Smooth muscle cell (in vitro differentiated cells): Measurements from ENCODE around the gene PHTF2. TPM values are rescaled to one million over a fixed set of nuclear protein-coding genes. Genes with fewer than 3 reads are reported as not detected.

Source experiments
- DNase-seq: peaks from one replicate; lab custom pipeline; 2025; ENCODE audit not compliant: unreplicated experiment; lab: John Stamatoyannopoulos, UW
- H2AFZ ChIP-seq: fragments of 200-600 bp; sonication (generic); 2 replicates; pipeline ENCODE4 v1.6.0; 2016; ENCODE audit warnings: antibody characterized with exemption, low read depth, mild to moderate bottlenecking
- H3F3A ChIP-seq: fragments of 200-600 bp; sonication (generic); 2 replicates; pipeline ENCODE4 v1.6.0; 2017; ENCODE audit warnings: antibody characterized with exemption, low read depth
- H3K27ac ChIP-seq: fragments of 200-600 bp; sonication (generic); 2 replicates; pipeline ENCODE4 v1.5.1; 2016; ENCODE audit warnings: low read depth, mild to moderate bottlenecking
- H3K27me3 ChIP-seq: fragments of 200-600 bp; sonication (generic); 2 replicates; pipeline ENCODE4 v1.6.1; 2016; ENCODE audit warnings: low read depth, mild to moderate bottlenecking
- H3K36me3 ChIP-seq: fragments of 200-600 bp; sonication (generic); 2 replicates; pipeline ENCODE4 v1.5.1; 2016; ENCODE audit warnings: low read depth
- H3K4me1 ChIP-seq: fragments of 200-600 bp; sonication (generic); 2 replicates; pipeline ENCODE4 v1.5.1; 2016; ENCODE audit warnings: low read depth
- H3K4me2 ChIP-seq: fragments of 200-600 bp; sonication (generic); 2 replicates; pipeline ENCODE4 v1.6.0; 2016; ENCODE audit warnings: mild to moderate bottlenecking
- H3K4me3 ChIP-seq: fragments of 200-600 bp; sonication (generic); 2 replicates; pipeline ENCODE4 v1.5.1; 2016; ENCODE audit warnings: mild to moderate bottlenecking
- H3K79me2 ChIP-seq: fragments of 200-600 bp; sonication (generic); 2 replicates; pipeline ENCODE4 v1.6.0; 2016; ENCODE audit warnings: low read depth, mild to moderate bottlenecking
- H3K9ac ChIP-seq: fragments of 200-600 bp; sonication (generic); 2 replicates; pipeline ENCODE4 v1.6.0; 2016; ENCODE audit warnings: low read depth
- H3K9me3 ChIP-seq: fragments of 200-600 bp; sonication (generic); replicated peaks from 2 replicates; pipeline ENCODE4 v1.5.1; 2016; ENCODE audit warnings: low read depth
- H4K20me1 ChIP-seq: fragments of 200-600 bp; sonication (generic); 2 replicates; pipeline ENCODE4 v1.6.0; 2016; ENCODE audit warnings: low read depth
- WGBS: methylation state at CpG from one replicate; pipeline ENCODE4 v1.1.7; 2016; ENCODE audit warnings: low lambda C conversion rate; 5-methylcytosine and 5-hydroxymethylcytosine counted together
- polyA plus RNA-seq: library from polyadenylated mRNA; unstranded; fragments of >200 nt; fragmentation: Nextera tagmentation; extraction: Ambion mirVana; gene quantifications from 2 replicates; pipeline ENCODE4 v1.2.1, GENCODE V29; 2016
- total RNA-seq: library from RNA; depleted of rRNA; stranded (reverse); fragments of >200 nt; gene quantifications from 2 replicates; pipeline ENCODE4 v1.2.3, GENCODE V29; 2014
- TF ChIP-seq, protein P1 (sequence below): fragments of 200-600 bp; sonication (generic); IDR thresholded peaks from 2 replicates; pipeline ENCODE4 v1.5.1; 2017; ENCODE audit warnings: borderline replicate concordance, mild to moderate bottlenecking, antibody characterized with exemption; ENCODE audit not compliant: insufficient read depth, poor library complexity, severe bottlenecking

The PHTF2 gene
- total and polyA plus RNA-seq, 2 experiments from 2014 or later = 66.6 to 100 TPM

DNA sequence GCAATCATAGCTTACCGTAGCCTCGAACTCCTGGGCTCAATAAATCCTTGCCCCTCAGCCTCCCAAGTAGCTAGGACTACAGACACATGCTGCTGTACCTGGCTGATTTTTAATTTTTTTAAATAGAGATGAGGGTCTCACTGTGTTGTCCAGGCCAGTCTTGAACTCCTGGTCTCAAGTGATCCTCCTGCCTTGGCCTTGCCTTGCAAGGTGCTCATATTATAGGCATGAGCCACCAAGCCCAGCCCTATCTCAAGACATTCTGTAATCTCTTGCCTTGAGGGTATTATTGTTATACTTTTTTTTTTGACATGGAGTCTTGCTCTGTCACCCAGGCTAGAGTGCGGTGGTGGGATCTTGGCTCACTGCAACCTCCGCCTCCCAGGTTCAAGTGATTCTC, 86.6 kb downstream of the PHTF2 start:
- Histone ChIP-seq H3K79me2 (peaks cover 92% of the 10 kb centered on the region), H3F3A (no peaks in the 10 kb centered on the region), H2AFZ (no peak overlapping the region), H3K27ac (peak overlapping the region; percentile 95), H3K36me3 (no peaks in the 10 kb centered on the region), H3K9ac (no peak overlapping the region), H3K4me2 (no peak overlapping the region), H3K9me3 (no peaks in the 10 kb centered on the region), H4K20me1 (no peaks in the 10 kb centered on the region), H3K27me3 (no peaks in the 10 kb centered on the region), H3K4me3 (no peak overlapping the region), H3K4me1 (no peaks in the 10 kb centered on the region)
- WGBS = 96% methylated on average over 4 of the region's 4 CpGs
- TF ChIP-seq, protein P1, sequence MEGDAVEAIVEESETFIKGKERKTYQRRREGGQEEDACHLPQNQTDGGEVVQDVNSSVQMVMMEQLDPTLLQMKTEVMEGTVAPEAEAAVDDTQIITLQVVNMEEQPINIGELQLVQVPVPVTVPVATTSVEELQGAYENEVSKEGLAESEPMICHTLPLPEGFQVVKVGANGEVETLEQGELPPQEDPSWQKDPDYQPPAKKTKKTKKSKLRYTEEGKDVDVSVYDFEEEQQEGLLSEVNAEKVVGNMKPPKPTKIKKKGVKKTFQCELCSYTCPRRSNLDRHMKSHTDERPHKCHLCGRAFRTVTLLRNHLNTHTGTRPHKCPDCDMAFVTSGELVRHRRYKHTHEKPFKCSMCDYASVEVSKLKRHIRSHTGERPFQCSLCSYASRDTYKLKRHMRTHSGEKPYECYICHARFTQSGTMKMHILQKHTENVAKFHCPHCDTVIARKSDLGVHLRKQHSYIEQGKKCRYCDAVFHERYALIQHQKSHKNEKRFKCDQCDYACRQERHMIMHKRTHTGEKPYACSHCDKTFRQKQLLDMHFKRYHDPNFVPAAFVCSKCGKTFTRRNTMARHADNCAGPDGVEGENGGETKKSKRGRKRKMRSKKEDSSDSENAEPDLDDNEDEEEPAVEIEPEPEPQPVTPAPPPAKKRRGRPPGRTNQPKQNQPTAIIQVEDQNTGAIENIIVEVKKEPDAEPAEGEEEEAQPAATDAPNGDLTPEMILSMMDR = no peak
- no peak for DNase-seq

DNA sequence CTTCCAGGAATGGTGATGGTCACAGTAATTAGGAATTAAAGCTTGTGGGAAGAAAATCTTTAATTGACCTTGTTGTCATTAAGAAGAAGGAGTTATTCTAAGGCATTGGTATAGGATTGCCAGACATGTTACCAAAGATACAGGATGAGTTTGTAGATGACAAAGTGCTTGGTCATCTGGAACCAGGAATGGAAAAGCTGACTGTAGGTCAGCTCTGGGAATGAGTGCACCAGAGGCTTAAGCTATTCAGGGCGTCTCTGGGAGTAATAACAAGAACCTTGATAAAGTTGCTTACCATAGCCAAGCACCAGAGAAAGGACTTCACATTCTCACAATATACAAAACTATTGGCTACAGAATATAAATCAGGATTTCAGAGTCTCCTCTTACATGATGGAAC, 89.0 kb downstream of the PHTF2 start:
- H3K4me2 ChIP-seq = peak overlapping the region; percentile 42

DNA sequence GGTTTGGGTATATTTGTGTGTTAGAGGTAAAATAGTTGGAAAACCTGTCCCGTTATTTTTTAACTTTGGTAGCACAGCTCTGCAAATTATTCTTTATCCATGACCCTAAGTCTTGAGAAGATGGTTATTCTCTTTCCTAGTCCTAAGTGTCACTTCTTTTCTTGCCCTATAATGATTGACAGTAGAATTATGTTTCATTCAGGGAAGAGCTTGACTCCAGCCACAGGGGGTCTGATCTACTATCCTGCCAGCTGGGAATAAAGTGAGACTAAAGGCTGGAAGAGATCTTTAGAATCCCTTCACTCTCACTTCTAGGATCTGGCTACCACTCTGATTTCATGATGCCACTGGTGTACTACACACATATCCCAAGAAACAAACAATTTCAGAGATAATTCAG, 90.4 kb downstream of the PHTF2 start:
- Histone ChIP-seq H3K4me2 (no peak overlapping the region), H3K27ac (peak overlapping the region; percentile 95), H3K4me3 (no peak overlapping the region), H3K36me3 (no peaks in the 10 kb centered on the region), H3K4me1 (peaks cover 8% of the 10 kb centered on the region), H3K9me3 (no peaks in the 10 kb centered on the region), H2AFZ (no peak overlapping the region), H3F3A (peaks cover 6% of the 10 kb centered on the region), H3K27me3 (no peaks in the 10 kb centered on the region), H3K79me2 (peaks cover 74% of the 10 kb centered on the region), H4K20me1 (no peaks in the 10 kb centered on the region), H3K9ac (no peak overlapping the region)
- TF ChIP-seq, protein P1 = no peak
- no peak for DNase-seq
- 100% methylated on average over 1 of the region's 1 CpG for WGBS

More for the DNA sequence above, 89.0 kb downstream of the PHTF2 start:
- TF ChIP-seq, protein P1 = no peak
- Histone ChIP-seq H3F3A (no peaks in the 10 kb centered on the region), H3K27me3 (no peaks in the 10 kb centered on the region), H3K36me3 (no peaks in the 10 kb centered on the region), H2AFZ (no peak overlapping the region), H3K9me3 (no peaks in the 10 kb centered on the region), H3K27ac (peak overlapping the region; percentile 95), H3K4me1 (no peaks in the 10 kb centered on the region), H3K9ac (peak overlapping the region; percentile 37), H4K20me1 (no peaks in the 10 kb centered on the region), H3K4me3 (no peak overlapping the region), H3K79me2 (peaks cover 88% of the 10 kb centered on the region)
- WGBS = 11% methylated on average over 1 of the region's 1 CpG
- DNase-seq = no peak

DNA sequence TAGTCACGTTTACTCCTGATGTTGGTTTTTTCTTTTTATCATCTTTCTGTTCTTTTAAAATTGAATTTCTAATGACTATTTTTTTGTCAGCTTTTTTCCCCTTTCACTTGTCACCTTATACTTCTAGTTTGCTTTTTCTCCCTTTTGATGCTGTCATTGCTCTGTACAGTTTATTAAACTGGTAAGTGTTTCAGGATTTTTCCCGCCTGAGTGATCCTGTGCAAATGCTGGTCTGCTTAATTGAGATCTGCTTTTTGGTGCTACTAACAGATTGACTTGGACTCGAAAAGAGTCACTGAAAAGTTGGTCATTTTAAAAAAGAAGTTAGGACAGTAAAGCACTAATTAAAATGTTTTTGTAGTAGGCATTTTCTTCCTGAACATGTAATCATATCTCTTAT, 95.2 kb downstream of the PHTF2 start:
- Histone ChIP-seq H3K4me2 (peak overlapping the region; percentile 84), H3K79me2 (peaks cover 65% of the 10 kb centered on the region), H3K9me3 (no peaks in the 10 kb centered on the region), H3K27me3 (no peaks in the 10 kb centered on the region), H2AFZ (no peak overlapping the region), H3F3A (peaks cover 10% of the 10 kb centered on the region), H3K36me3 (no peaks in the 10 kb centered on the region), H3K27ac (peak overlapping the region; percentile 91), H3K9ac (peak overlapping the region; percentile 58), H3K4me1 (peaks cover 29% of the 10 kb centered on the region), H3K4me3 (no peak overlapping the region), H4K20me1 (no peaks in the 10 kb centered on the region)
- no peak for DNase-seq
- TF ChIP-seq, protein P1 = no peak
- 49% methylated on average over 3 of the region's 3 CpGs for WGBS
